K562 (cell line): ENCODE data around the gene ZNF181. TPM values are rescaled to one million over a fixed set of nuclear protein-coding genes. Genes with fewer than 3 reads are reported as not detected.

Source experiments
- CHD2 ChIP-seq: IDR thresholded peaks from 2 replicates; pipeline ENCODE4 v1.6.1; 2011; ENCODE audit warnings: low read depth, low read length
- HDAC3 ChIP-seq: fragments of 450-650 bp; IDR thresholded peaks from 2 replicates; pipeline ENCODE4 v1.6.1; 2018; ENCODE audit warnings: borderline replicate concordance, mild to moderate bottlenecking, moderate library complexity; ENCODE audit not compliant: partially characterized antibody
- HINFP ChIP-seq: fragments of 450-650 bp; conservative IDR thresholded peaks from 2 replicates; pipeline ENCODE4 v1.6.1; 2016; ENCODE audit warnings: missing genetic modification characterization, low read depth, mild to moderate bottlenecking, control low read depth, missing compliant biosample characterization
- JUNB ChIP-seq: fragments of 450-650 bp; formaldehyde crosslinking; conservative IDR thresholded peaks from 2 replicates; pipeline ENCODE4 v1.4.0; 2020; ENCODE audit warnings: mild to moderate bottlenecking
- MAZ ChIP-seq, 2 experiments: fragments of 450-650 bp in 1 of 2; sonication (generic) in 1 of 2; formaldehyde crosslinking; IDR thresholded peaks in 1 of 2; conservative IDR thresholded peaks in 1 of 2; 2 replicates each; pipeline versions ENCODE4 v1.4.0 to v1.5.0; 2020; ENCODE audit warnings: mild to moderate bottlenecking in 1 of 2, missing genetic modification reagents in 1 of 2
- MTA1 ChIP-seq: fragments of 450-650 bp; IDR thresholded peaks from 2 replicates; pipeline ENCODE4 v1.6.1; 2017; ENCODE audit warnings: borderline replicate concordance
- MYBL2 ChIP-seq, 2 experiments: fragments of 450-650 bp in 1 of 2; sonication (generic) in 1 of 2; formaldehyde crosslinking in 1 of 2; IDR thresholded peaks; 2 replicates each; pipeline versions ENCODE4 v1.6.1 to v1.8.1; 2017 to 2022; ENCODE audit warnings: borderline replicate concordance in 1 of 2, inconsistent platforms in 1 of 2, low read depth in 1 of 2, mild to moderate bottlenecking in 1 of 2, missing genetic modification reagents in 1 of 2, moderate library complexity in 1 of 2
- POLR2G ChIP-seq: fragments of 200-400 bp; formaldehyde crosslinking; IDR thresholded peaks from 2 replicates; pipeline ENCODE4 v1.6.1; 2017; ENCODE audit warnings: low read depth, mild to moderate bottlenecking, antibody characterized with exemption, low read length, moderate library complexity
- RAD21 ChIP-seq, 2 experiments: fragments of 250-450 bp in 1 of 2; fragments of 450-650 bp in 1 of 2; sonication (Bioruptor Pico) in 1 of 2; formaldehyde crosslinking in 1 of 2; IDR thresholded peaks in 1 of 2; conservative IDR thresholded peaks in 1 of 2; 2 replicates each; pipeline versions ENCODE4 v1.4.0 to v1.8.0; 2020 to 2022; ENCODE audit warnings: mild to moderate bottlenecking in 2 of 2, moderate library complexity in 1 of 2
- RBM14 ChIP-seq: fragments of 200-400 bp; formaldehyde crosslinking; IDR thresholded peaks from 2 replicates; pipeline ENCODE4 v1.6.1; 2018; ENCODE audit warnings: low read depth, mild to moderate bottlenecking, low read length, moderate library complexity, borderline replicate concordance; ENCODE audit not compliant: insufficient read depth
- RHOXF2B ChIP-seq: fragments of 250-450 bp; sonication (Bioruptor Pico); conservative IDR thresholded peaks from 2 replicates; pipeline ENCODE4 v1.5.1; 2021
- SMARCC2 ChIP-seq: fragments of 450-650 bp; IDR thresholded peaks from 2 replicates; pipeline ENCODE4 v1.6.1; 2017; ENCODE audit warnings: antibody characterized with exemption, moderate library complexity, mild to moderate bottlenecking, low read depth
- U2AF1 ChIP-seq: fragments of 200-400 bp; formaldehyde crosslinking; optimal IDR thresholded peaks from 2 replicates; pipeline ENCODE3; 2017; ENCODE audit warnings: mild to moderate bottlenecking, low read depth, low read length, moderate library complexity
- VEZF1 ChIP-seq: fragments of 200-800 bp; sonication (Bioruptor generic); IDR thresholded peaks from 2 replicates; pipeline ENCODE4 v1.6.1; 2017; ENCODE audit warnings: missing genetic modification characterization, missing compliant biosample characterization
- ZBTB17 ChIP-seq: fragments of 450-650 bp; formaldehyde crosslinking; IDR thresholded peaks from 2 replicates; pipeline ENCODE4 v1.4.0; 2020; ENCODE audit warnings: mild to moderate bottlenecking
- ZBTB7A ChIP-seq: IDR thresholded peaks from 2 replicates; pipeline ENCODE4 v1.6.1; 2011; ENCODE audit warnings: low read depth, mild to moderate bottlenecking, low read length, moderate library complexity, borderline replicate concordance; ENCODE audit not compliant: control insufficient read depth
- ZNF143 ChIP-seq: sonication (generic); formaldehyde crosslinking; IDR thresholded peaks from 2 replicates; pipeline ENCODE4 v1.9.0; 2022; ENCODE audit warnings: mild to moderate bottlenecking, missing genetic modification reagents
- ZNF253 ChIP-seq: fragments of 250-450 bp; sonication (Bioruptor Pico); conservative IDR thresholded peaks from 2 replicates; pipeline ENCODE4 v1.6.1; 2021; ENCODE audit warnings: mild to moderate bottlenecking
- ZNF274 ChIP-seq: IDR thresholded peaks from 2 replicates; pipeline ENCODE4 v1.6.1; 2011; ENCODE audit warnings: low read depth, mild to moderate bottlenecking, low read length, moderate library complexity, borderline replicate concordance
- ZNF445 ChIP-seq: fragments of 250-450 bp; sonication (Bioruptor Pico); IDR thresholded peaks from 2 replicates; pipeline ENCODE4 v1.4.0; 2020; ENCODE audit warnings: low read depth, mild to moderate bottlenecking, moderate library complexity
- ZNF764 ChIP-seq: fragments of 250-450 bp; sonication (Bioruptor Pico); IDR thresholded peaks from 2 replicates; pipeline ENCODE4 v1.4.0; 2020; ENCODE audit warnings: low read depth, mild to moderate bottlenecking, moderate library complexity
- ZSCAN29 ChIP-seq: fragments of 450-650 bp; IDR thresholded peaks from 2 replicates; pipeline ENCODE4 v1.6.1; 2017
- polyA plus RNA-seq, 8 experiments: library from polyadenylated mRNA; depleted of rRNA in 4 of 8; stranded (reverse) in 5 of 8; unstranded in 3 of 8; fragments of >200 nt; fragmentation: Nextera tagmentation in 2 of 8; fragmentation: Illumina TruSeq in 1 of 8; extraction: Ambion mirVana in 2 of 8; extraction: Trizol in 1 of 8; gene quantifications; 2 replicates each; pipeline versions ENCODE4 v1.2.1 to v1.2.3, GENCODE V29; 2011 to 2014; ENCODE audit warnings: inconsistent platforms in 1 of 8, missing spikeins in 1 of 8
- total RNA-seq, 7 experiments: library from RNA; depleted of rRNA in 6 of 7; stranded (reverse); fragments of >200 nt in 6 of 7; fragmentation: Illumina TruSeq in 2 of 7; extraction: Trizol in 2 of 7; gene quantifications; 2 replicates each; pipeline versions ENCODE4 v1.2.1 to v1.2.3, GENCODE V29; 2011 to 2021; ENCODE audit warnings: low replicate concordance in 1 of 7
- TF ChIP-seq, protein P1 (sequence below): fragments of 250-450 bp; sonication (Bioruptor Pico); IDR thresholded peaks from 2 replicates; pipeline ENCODE4 v1.8.0; 2022; ENCODE audit warnings: moderate library complexity, mild to moderate bottlenecking, inconsistent platforms

Gene ZNF181
- total and polyA plus RNA-seq, 9 of the 15 experiments (the other 6 are each of a cell fraction or from before 2014, with no cell fraction given), result 4.3 to 20.3 (median 12.1) TPM

DNA sequence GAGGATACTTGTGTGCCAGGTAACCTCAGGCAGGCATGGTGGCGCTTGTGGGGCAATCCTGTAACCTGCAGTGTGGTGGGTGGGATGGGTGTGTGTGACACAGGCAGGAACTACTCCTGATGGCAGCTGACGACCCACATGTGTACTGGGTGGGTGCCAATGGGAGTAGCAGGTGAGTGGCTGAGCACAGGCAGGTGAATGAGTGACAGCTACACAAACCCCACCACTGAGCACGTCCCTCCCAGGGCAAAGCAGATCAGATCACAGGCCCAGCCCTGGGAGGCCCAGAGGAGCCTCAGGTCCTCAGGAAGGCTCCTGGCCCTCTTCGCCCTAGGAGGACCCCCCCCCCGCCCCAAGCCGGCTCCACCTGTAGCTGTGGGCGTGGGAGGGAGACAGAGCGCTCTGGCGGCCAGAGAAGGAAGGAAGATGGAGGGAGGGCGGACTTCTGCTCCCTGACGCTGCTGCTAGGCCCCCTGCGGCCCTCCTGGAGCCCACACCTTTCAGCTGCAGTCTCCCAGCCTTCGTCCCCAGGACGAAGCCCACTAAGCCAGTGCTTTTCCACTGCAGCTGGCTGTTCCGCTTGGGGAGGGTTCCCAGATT lies 1.3 kb upstream of the ZNF181 start (continued):
- TF ChIP-seq, protein P1, sequence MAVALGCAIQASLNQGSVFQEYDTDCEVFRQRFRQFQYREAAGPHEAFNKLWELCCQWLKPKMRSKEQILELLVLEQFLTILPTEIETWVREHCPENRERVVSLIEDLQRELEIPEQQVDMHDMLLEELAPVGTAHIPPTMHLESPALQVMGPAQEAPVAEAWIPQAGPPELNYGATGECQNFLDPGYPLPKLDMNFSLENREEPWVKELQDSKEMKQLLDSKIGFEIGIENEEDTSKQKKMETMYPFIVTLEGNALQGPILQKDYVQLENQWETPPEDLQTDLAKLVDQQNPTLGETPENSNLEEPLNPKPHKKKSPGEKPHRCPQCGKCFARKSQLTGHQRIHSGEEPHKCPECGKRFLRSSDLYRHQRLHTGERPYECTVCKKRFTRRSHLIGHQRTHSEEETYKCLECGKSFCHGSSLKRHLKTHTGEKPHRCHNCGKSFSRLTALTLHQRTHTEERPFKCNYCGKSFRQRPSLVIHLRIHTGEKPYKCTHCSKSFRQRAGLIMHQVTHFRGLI (CRISPR knock-in tag), result no peak
- peak; percentile 53 for TF ChIP-seq VEZF1 (CRISPR knock-in tag)
- TF ChIP-seq MTA1, result no peak
- TF ChIP-seq ZBTB17 (CRISPR knock-in tag), result no peak
- no peak for TF ChIP-seq HDAC3
- no peak for TF ChIP-seq ZNF143 (CRISPR knock-in tag)
- 0 out of 4 replicates have a peak, but pooled peaks of 1 of the 2 experiments have one; percentile 12 for TF ChIP-seq MAZ (CRISPR knock-in tag; conservative IDR thresholded peaks at IDR 0.05 in 1 of 2, IDR thresholded peaks at IDR 0.05 in 1 of 2)
- no peak for TF ChIP-seq ZNF274
- TF ChIP-seq ZNF764 (CRISPR knock-in tag), result no peak
- peak; percentile 17; the same call in 1 of the 2 replicates for TF ChIP-seq ZBTB7A
- TF ChIP-seq ZNF445, result no peak
- TF ChIP-seq RHOXF2B (CRISPR knock-in tag), result no peak
- no peak for TF ChIP-seq ZSCAN29
- TF ChIP-seq U2AF1, result no peak
- no peak for TF ChIP-seq SMARCC2
- no peak for TF ChIP-seq JUNB (CRISPR knock-in tag)
- no peak for TF ChIP-seq HINFP (tag)
- no peak for TF ChIP-seq CHD2
- TF ChIP-seq RBM14, result no peak
- TF ChIP-seq RAD21 (CRISPR knock-in tag; conservative IDR thresholded peaks at IDR 0.05 in 1 of 2, IDR thresholded peaks at IDR 0.05 in 1 of 2), result 0 out of 4 replicates have a peak, but pooled peaks of 1 of the 2 experiments have one; percentile 7
- no peak for TF ChIP-seq ZNF253
- no peak for TF ChIP-seq MYBL2 (IDR thresholded peaks at IDR 0.05; ENCODE audit: low read depth)
- TF ChIP-seq MYBL2 (CRISPR knock-in tag; IDR thresholded peaks at IDR 0.05; ENCODE audit: borderline replicate concordance), result no peak
- TF ChIP-seq POLR2G, result peak; percentile 56
